ENCODE data around the gene KRT40. TPM values are rescaled to one million over a fixed set of nuclear protein-coding genes. Genes with fewer than 3 reads are reported as not detected.
A peak's percentile ranks its signal among the peaks of the same experiment; 100 is the strongest.

The KRT40 gene
- total and polyA plus RNA-seq, 2 experiments from 2014 or later, result not detected

DNA sequence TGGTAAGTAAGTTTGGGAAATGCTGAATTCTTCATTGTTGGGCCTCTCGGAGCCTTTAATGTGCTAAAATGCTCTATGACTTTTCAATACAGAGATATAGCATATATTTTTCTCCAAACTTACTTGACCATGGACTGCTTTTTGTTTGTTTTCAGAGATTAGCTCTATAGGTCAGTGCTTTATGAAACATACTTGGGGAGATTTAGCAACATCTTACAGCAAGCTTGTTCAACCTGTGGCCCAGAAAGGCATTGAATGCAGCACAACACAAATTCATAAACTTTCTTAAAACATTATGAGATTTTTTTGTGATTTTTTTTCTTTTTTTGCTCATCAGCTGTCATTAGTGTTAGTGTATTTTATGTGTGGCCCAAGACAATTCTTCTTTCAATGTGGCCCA lies 25.8 kb upstream of the KRT40 start:
- Mint-ChIP-seq H3K27me3 (ENCODE audit: insufficient read depth, low read depth, poor library complexity) (peaks cover 1% of the 10 kb centered on the region), H3K36me3 (ENCODE audit: low read depth) (no peaks in the 10 kb centered on the region), H3K27ac (no peak overlapping the region), H3K4me3 (no peak overlapping the region), H3K4me1 (peaks cover 10% of the 10 kb centered on the region; the same call in 2 of the 3 replicates), H3K9me3 (no peaks in the 10 kb centered on the region)
- H3K4me3 ChIP-seq, result no peak overlapping the region
- no peaks in the 10 kb centered on the region for H3K27me3 ChIP-seq (ENCODE audit: insufficient read depth)
- no peaks in the 10 kb centered on the region for H3F3A ChIP-seq (replicated peaks; ENCODE audit: low read depth)
- H4K20me1 ChIP-seq (replicated peaks; ENCODE audit: insufficient read depth), result no peaks in the 10 kb centered on the region
- H3K36me3 ChIP-seq (ENCODE audit: insufficient read depth), result no peaks in the 10 kb centered on the region
- H3K79me2 ChIP-seq (replicated peaks; ENCODE audit: insufficient read depth), result no peaks in the 10 kb centered on the region
- H3K9me2 ChIP-seq (ENCODE audit: insufficient read depth), result no peaks in the 10 kb centered on the region; the same call in 1 of the 2 replicates
- ATAC-seq (no peak), DNase-seq (ENCODE audit: low spot score) (no peak)
- H3K27ac ChIP-seq (ENCODE audit: low read depth), result no peak overlapping the region
- TF ChIP-seq STAT1 (IDR thresholded peaks at IDR 0.05; ENCODE audit: unreplicated experiment) (no peak), POLR2AphosphoS5 (IDR thresholded peaks at IDR 0.05; ENCODE audit: low read depth) (no peak), ZNF114 (CRISPR knock-in tag; IDR thresholded peaks at IDR 0.05) (no peak), EZH2phosphoT487 (IDR thresholded peaks at IDR 0.05; ENCODE audit: unreplicated experiment) (no peak), EZH2 (IDR thresholded peaks at IDR 0.05; ENCODE audit: low read depth, unreplicated experiment) (no peak), JUNB (IDR thresholded peaks at IDR 0.05; ENCODE audit: unreplicated experiment) (no peak), ZNF331 (CRISPR knock-in tag; IDR thresholded peaks at IDR 0.05; ENCODE audit: low read depth) (no peak), CREB1 (CRISPR knock-in tag; IDR thresholded peaks at IDR 0.05; ENCODE audit: low read depth) (no peak), NANOG (IDR thresholded peaks at IDR 0.05; ENCODE audit: borderline replicate concordance) (no peak)
- TF ChIP-seq, protein P1, sequence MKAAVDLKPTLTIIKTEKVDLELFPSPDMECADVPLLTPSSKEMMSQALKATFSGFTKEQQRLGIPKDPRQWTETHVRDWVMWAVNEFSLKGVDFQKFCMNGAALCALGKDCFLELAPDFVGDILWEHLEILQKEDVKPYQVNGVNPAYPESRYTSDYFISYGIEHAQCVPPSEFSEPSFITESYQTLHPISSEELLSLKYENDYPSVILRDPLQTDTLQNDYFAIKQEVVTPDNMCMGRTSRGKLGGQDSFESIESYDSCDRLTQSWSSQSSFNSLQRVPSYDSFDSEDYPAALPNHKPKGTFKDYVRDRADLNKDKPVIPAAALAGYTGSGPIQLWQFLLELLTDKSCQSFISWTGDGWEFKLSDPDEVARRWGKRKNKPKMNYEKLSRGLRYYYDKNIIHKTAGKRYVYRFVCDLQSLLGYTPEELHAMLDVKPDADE (IDR thresholded peaks at IDR 0.05), result no peak
- TF ChIP-seq, protein P2, sequence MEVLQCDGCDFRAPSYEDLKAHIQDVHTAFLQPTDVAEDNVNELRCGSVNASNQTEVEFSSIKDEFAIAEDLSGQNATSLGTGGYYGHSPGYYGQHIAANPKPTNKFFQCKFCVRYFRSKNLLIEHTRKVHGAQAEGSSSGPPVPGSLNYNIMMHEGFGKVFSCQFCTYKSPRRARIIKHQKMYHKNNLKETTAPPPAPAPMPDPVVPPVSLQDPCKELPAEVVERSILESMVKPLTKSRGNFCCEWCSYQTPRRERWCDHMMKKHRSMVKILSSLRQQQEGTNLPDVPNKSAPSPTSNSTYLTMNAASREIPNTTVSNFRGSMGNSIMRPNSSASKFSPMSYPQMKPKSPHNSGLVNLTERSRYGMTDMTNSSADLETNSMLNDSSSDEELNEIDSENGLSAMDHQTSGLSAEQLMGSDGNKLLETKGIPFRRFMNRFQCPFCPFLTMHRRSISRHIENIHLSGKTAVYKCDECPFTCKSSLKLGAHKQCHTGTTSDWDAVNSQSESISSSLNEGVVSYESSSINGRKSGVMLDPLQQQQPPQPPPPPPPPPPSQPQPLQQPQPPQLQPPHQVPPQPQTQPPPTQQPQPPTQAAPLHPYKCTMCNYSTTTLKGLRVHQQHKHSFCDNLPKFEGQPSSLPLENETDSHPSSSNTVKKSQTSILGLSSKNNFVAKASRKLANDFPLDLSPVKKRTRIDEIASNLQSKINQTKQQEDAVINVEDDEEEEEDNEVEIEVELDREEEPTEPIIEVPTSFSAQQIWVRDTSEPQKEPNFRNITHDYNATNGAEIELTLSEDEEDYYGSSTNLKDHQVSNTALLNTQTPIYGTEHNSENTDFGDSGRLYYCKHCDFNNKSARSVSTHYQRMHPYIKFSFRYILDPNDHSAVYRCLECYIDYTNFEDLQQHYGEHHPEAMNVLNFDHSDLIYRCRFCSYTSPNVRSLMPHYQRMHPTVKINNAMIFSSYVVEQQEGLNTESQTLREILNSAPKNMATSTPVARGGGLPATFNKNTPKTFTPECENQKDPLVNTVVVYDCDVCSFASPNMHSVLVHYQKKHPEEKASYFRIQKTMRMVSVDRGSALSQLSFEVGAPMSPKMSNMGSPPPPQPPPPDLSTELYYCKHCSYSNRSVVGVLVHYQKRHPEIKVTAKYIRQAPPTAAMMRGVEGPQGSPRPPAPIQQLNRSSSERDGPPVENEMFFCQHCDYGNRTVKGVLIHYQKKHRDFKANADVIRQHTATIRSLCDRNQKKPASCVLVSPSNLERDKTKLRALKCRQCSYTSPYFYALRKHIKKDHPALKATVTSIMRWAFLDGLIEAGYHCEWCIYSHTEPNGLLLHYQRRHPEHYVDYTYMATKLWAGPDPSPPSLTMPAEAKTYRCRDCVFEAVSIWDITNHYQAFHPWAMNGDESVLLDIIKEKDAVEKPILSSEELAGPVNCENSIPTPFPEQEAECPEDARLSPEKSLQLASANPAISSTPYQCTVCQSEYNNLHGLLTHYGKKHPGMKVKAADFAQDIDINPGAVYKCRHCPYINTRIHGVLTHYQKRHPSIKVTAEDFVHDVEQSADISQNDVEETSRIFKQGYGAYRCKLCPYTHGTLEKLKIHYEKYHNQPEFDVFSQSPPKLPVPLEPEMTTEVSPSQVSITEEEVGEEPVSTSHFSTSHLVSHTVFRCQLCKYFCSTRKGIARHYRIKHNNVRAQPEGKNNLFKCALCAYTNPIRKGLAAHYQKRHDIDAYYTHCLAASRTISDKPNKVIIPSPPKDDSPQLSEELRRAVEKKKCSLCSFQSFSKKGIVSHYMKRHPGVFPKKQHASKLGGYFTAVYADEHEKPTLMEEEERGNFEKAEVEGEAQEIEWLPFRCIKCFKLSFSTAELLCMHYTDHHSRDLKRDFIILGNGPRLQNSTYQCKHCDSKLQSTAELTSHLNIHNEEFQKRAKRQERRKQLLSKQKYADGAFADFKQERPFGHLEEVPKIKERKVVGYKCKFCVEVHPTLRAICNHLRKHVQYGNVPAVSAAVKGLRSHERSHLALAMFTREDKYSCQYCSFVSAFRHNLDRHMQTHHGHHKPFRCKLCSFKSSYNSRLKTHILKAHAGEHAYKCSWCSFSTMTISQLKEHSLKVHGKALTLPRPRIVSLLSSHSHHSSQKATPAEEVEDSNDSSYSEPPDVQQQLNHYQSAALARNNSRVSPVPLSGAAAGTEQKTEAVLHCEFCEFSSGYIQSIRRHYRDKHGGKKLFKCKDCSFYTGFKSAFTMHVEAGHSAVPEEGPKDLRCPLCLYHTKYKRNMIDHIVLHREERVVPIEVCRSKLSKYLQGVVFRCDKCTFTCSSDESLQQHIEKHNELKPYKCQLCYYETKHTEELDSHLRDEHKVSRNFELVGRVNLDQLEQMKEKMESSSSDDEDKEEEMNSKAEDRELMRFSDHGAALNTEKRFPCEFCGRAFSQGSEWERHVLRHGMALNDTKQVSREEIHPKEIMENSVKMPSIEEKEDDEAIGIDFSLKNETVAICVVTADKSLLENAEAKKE (CRISPR knock-in tag; IDR thresholded peaks at IDR 0.05), result no peak
- TF ChIP-seq, protein P3, sequence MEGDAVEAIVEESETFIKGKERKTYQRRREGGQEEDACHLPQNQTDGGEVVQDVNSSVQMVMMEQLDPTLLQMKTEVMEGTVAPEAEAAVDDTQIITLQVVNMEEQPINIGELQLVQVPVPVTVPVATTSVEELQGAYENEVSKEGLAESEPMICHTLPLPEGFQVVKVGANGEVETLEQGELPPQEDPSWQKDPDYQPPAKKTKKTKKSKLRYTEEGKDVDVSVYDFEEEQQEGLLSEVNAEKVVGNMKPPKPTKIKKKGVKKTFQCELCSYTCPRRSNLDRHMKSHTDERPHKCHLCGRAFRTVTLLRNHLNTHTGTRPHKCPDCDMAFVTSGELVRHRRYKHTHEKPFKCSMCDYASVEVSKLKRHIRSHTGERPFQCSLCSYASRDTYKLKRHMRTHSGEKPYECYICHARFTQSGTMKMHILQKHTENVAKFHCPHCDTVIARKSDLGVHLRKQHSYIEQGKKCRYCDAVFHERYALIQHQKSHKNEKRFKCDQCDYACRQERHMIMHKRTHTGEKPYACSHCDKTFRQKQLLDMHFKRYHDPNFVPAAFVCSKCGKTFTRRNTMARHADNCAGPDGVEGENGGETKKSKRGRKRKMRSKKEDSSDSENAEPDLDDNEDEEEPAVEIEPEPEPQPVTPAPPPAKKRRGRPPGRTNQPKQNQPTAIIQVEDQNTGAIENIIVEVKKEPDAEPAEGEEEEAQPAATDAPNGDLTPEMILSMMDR (conservative IDR thresholded peaks at IDR 0.05; ENCODE audit: low read depth in 2 of 2), result no peak
- TF ChIP-seq, protein P4, sequence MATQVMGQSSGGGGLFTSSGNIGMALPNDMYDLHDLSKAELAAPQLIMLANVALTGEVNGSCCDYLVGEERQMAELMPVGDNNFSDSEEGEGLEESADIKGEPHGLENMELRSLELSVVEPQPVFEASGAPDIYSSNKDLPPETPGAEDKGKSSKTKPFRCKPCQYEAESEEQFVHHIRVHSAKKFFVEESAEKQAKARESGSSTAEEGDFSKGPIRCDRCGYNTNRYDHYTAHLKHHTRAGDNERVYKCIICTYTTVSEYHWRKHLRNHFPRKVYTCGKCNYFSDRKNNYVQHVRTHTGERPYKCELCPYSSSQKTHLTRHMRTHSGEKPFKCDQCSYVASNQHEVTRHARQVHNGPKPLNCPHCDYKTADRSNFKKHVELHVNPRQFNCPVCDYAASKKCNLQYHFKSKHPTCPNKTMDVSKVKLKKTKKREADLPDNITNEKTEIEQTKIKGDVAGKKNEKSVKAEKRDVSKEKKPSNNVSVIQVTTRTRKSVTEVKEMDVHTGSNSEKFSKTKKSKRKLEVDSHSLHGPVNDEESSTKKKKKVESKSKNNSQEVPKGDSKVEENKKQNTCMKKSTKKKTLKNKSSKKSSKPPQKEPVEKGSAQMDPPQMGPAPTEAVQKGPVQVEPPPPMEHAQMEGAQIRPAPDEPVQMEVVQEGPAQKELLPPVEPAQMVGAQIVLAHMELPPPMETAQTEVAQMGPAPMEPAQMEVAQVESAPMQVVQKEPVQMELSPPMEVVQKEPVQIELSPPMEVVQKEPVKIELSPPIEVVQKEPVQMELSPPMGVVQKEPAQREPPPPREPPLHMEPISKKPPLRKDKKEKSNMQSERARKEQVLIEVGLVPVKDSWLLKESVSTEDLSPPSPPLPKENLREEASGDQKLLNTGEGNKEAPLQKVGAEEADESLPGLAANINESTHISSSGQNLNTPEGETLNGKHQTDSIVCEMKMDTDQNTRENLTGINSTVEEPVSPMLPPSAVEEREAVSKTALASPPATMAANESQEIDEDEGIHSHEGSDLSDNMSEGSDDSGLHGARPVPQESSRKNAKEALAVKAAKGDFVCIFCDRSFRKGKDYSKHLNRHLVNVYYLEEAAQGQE (IDR thresholded peaks at IDR 0.05; ENCODE audit: unreplicated experiment), result no peak
- H3K4me1 ChIP-seq (ENCODE audit: insufficient read depth), result peaks cover 14% of the 10 kb centered on the region
- H2AFZ ChIP-seq, result no peak overlapping the region
- 0 out of 2 replicates have a peak overlapping the region, but pooled peaks have one; percentile 27 for H3K4me2 ChIP-seq

All from GM23338 (cell line).